DMS53 treated with DMSO at 0.1 percent for 48 hours (cell line): ENCODE results near the gene FBXW8.

Experiments used
- DNase-seq: peaks from one replicate; lab custom pipeline; 2025; ENCODE audit not compliant: unreplicated experiment; lab: John Stamatoyannopoulos, UW

Gene FBXW8

DNA sequence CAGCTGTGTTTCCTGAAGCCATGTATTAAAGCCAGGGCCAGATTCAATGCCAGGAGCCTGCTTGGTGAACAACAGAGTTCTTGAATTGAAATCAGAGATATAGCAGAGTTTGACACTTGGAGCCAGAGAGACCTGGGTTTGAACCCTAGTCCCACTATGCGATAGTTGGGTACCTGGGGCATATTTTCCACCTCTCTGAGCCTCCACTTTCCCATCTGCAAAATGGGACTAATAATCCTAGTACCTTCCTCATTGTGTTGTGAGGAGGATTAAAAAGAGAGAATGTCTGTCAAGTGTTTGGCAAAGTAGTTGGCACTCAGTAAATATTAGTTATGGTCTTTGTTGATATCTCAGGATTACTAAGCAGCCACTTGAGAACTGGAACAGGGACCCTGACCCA lies 23.5 kb upstream of the FBXW8 start:
- DNase-seq, result no peak

GRCh38 chr12:116887897-116888296 lies 22.9 kb upstream of the FBXW8 start:
- no peak for DNase-seq

DNA sequence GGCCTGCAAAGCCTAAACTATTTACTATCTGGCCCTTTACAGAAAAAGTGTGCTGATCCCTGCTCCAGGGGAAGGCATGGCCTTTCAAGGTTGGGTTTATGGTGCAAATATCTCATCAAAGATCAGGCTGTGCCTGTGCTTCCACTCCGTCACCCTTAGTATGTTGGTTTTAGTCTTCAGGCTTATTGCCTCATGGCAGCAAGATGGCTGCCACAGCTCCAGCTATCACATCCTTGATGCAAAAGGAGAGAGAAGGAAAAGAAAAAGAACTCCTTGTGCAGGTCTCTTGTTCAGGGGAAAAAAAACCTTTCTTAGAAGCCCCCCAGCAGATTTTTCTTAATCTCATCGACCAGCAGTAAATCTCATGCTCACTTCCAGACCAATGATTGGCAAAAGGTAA lies 20.4 kb upstream of the FBXW8 start:
- DNase-seq, result no peak

DNA sequence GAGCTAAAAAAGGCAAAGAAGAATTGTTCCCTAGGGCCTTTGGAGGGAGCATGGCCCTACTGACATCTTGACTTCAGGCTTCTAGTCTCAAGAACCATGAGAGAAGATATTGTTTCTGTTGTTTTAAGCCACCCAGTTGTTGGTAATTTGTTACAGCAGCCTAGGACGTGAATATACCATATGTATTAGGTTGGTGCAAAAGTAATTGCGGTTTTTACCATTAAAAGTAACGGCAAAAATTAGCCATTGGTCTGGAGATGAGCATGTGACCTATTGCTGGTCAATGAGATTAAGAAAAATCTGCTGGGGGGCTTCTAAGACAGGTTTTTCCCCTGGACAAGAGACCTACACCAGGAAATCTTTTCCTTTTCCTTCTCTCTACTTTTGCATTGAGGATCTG lies 19.7 kb upstream of the FBXW8 start:
- DNase-seq, result no peak

GRCh38 chr12:116892349-116893140 lies 18.2 kb upstream of the FBXW8 start:
- DNase-seq, result no peak

GRCh38 chr12:116894913-116895312 lies 15.8 kb upstream of the FBXW8 start:
- DNase-seq, result no peak

- DNase-seq, result no peak
These were observed 14.3 kb upstream of the FBXW8 start for GRCh38 chr12:116896411-116896924.

GRCh38 chr12:116897476-116897875 lies 13.3 kb upstream of the FBXW8 start:
- no peak for DNase-seq

- DNase-seq, result no peak
These were observed 12.1 kb upstream of the FBXW8 start for GRCh38 chr12:116898669-116899068.

- no peak for DNase-seq
These were observed 9.1 kb upstream of the FBXW8 start for GRCh38 chr12:116901612-116902011.

- no peak for DNase-seq
These were observed 6.9 kb upstream of the FBXW8 start for GRCh38 chr12:116903818-116904217.

DNA sequence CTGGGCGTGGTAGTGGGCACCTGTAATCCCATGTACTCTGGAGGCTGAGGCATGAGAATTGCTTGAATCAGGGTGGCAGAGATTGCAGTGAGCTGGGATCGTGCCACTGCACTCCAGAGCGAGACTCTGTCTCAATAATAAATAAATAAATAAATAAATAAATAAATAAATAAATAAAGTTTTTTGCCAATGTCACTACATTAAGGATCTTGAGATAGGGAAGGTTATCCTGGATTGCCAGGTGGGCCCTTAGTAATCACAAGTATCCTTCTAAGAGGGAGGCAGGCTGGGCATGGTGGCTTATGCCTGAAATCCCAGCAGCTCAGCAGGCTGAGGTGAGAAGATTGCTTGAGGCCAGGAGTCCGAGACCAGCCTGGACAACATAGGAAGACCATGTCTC lies 4.5 kb upstream of the FBXW8 start:
- no peak for DNase-seq

DNA sequence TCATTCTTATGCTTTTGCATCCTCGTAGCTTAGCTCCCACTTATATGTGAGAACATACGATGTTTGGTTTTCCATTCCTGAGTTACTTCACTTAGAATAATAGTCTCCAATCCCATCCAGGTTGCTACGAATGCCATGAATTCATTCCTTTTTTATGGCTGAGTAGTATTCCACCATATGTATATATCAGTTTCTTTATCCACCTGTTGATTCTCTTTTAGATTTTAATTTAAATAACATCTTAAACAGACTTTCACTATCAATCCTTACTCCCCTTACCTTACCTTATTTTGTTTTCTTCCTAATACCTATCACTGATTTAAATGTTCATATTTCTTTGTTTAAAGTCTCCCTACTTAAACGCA lies 488 bp upstream of the FBXW8 start:
- no peak for DNase-seq

DNA sequence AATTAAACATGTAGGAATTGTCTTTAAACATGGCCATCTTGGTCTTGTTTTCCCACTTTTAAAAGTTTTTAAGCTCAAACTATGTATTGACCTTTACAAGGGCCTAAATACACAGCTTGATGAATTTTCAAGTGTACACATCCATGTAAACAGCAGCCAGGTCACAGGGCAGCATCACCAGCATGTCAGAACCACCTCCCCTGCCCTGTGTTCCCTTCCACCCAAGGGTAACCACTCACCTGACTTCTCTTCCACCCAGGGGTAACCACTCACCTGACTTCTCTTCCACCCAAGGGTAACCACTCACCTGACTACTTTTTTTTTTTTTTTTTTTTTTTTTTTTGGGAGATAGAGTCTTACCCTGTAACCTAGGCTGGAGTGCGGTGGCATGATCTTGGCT lies 4.6 kb downstream of the FBXW8 start:
- no peak for DNase-seq

- DNase-seq, result peak; percentile 19
These were observed 5.4 kb downstream of the FBXW8 start for GRCh38 chr12:116916122-116916521.

GRCh38 chr12:116916714-116917114 lies 6.0 kb downstream of the FBXW8 start:
- peak; percentile 97 for DNase-seq

DNA sequence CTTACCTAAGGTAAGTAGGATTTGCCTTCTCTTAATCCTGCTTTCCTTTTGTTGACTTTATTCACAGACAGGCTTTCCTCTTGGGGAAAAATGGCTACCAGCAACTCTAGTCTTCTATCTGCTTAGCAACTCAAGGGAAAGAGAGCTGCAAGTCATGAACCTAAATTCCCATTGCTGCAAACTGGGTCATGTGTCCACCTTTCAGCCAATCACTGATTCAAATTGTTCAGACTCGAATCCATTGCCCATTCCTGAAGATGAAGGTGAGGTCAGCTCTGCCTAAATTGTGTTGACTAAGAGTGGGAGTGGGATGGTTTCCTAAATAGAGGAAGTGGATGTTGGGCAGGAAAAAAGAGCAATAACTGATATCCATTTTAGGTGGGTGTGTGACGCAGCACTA lies 7.7 kb downstream of the FBXW8 start:
- peak; percentile 63 for DNase-seq

DNA sequence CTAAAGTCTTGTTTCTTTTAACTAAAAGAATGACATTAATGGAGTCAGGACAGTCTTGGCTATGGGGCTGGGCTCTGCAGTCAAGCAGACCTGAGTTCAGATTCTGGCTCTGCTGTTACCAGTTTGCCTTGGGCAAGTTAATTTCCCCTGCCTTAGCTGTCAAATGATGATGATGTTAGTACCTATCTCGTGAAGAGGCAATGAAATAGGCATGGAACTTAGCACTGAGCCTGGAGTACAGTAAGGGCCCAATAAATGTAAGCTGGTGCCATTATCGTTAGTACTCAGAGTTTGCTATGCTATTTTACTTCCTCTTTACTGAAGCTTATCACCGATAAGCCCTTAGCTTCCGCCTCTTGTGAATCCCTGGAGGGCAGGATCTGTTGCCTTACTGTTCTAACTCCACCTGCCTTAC lies 8.5 kb downstream of the FBXW8 start:
- DNase-seq, result no peak

- no peak for DNase-seq
These were observed 9.1 kb downstream of the FBXW8 start for GRCh38 chr12:116919706-116920485.

DNA sequence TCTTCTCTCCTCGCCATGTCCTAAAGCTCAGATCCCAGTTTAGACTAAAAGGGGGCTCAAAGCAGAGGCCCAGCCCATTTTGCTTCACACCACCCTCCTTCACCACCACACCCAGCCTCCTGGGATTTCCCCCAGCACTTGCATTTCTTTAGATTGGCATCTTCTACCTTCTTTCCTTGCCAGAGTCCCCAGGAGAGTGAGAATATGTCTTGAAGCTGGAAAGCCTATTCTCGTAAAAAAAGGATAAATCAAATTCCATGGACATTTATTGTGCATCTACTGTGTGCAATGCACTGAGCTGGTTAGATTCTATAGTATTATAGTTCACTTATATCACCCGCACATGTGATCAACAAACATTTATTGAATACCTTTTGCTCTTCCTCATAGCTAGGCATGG lies 10.2 kb downstream of the FBXW8 start:
- DNase-seq, result no peak

DNA sequence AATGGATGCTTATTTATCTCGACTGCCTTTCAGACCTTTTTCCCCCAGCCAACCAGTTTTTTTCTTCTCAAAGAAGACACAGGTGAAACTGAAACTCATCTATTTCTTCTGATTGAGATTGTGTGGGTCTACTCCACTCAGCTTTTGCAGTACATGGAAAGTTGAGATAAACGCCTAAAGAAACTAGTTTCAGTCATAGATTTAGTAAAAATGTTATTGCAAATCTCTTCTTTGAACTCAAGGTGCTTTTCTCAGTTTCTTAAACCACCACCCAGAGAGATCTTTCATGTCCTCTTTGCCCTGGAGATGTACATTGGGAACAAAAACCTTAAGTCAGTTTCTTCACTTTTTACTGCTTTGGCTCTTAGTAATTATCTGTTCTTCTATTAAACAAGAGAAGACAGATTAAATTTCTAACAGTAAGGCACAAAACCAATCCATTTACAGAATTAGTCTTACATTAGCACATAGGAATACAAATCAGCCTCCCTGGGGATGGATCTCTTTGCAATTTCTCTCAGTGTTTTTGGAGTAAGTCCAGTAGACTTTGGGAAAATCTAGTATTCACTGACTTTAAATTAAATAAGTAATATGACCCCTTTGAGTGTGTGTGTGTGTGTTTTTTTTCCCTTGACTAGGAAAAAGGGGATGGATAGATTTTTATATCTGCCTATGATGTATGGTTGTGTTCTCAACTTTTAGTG lies 11.6 kb downstream of the FBXW8 start:
- no peak for DNase-seq
